NT2/D1 (cell line): ENCODE results near the gene NPC1.

ENCODE experiments used
- YY1 ChIP-seq: IDR thresholded peaks from 2 replicates; pipeline ENCODE4 v1.6.1; 2011; ENCODE audit not compliant: insufficient read length, insufficient read depth
- ZNF274 ChIP-seq: IDR thresholded peaks from 2 replicates; pipeline ENCODE4 v1.6.1; 2011; ENCODE audit warnings: mild to moderate bottlenecking, low read depth, low read length

GRCh38 chr18:23539296-23539695 is 47.0 kb downstream of the NPC1 start:
- TF ChIP-seq YY1 (no peak), ZNF274 (no peak)
